Stomach (tissue), 9 donors: ENCODE measurements around the gene TCEAL3. TPM values are rescaled to one million over a fixed set of nuclear protein-coding genes. Genes with fewer than 3 reads are reported as not detected.
"Not testable (repeated sequence)": the region's sequence is repeated elsewhere in the genome, so short reads cannot be mapped to it uniquely, and the experiment has no call there.

Experiments
- DNase-seq, 2 donors: peaks; one replicate each; pipeline versions ENCODE4 v3.0.0 to v3.0.0-alpha.2; 2013 to 2019
- H3K27ac ChIP-seq, 5 donors: fragments of 200-600 bp in 4 of 5; sonication (generic) in 4 of 5; one replicate each; pipeline ENCODE4 v1.5.1; 2013 to 2019; ENCODE audit warnings: mild to moderate bottlenecking in 1 of 5, moderate library complexity in 1 of 5
- H3K27me3 ChIP-seq, 3 donors: fragments of 200-600 bp; sonication (generic); one replicate each; pipeline ENCODE4 v1.5.1; 2017 to 2019; ENCODE audit warnings: mixed run types in 1 of 3
- H3K36me3 ChIP-seq, 4 donors: fragments of 200-600 bp; sonication (generic); 1 replicate in 3 of 4; 2 replicates in 1 of 4; pipeline ENCODE4 v1.5.1; 2016 to 2019
- H3K4me1 ChIP-seq, 4 donors: fragments of 200-600 bp; sonication (generic); one replicate each; pipeline ENCODE4 v1.5.1; 2016 to 2019
- H3K4me3 ChIP-seq, 4 donors: fragments of 200-600 bp; sonication (generic) in 3 of 4; one replicate each; pipeline ENCODE4 v1.5.1; 2016 to 2019; ENCODE audit warnings: mild to moderate bottlenecking in 1 of 4
- H3K9me3 ChIP-seq, 4 donors: fragments of 200-600 bp; sonication (generic); one replicate each; pipeline ENCODE4 v1.5.1; 2016 to 2019
- CTCF ChIP-seq, 7 experiments: fragments of 450-650 bp in 4 of 7; fragments of 200-600 bp in 3 of 7; sonication (generic) in 3 of 7; IDR thresholded peaks; one replicate each; pipeline ENCODE4 v1.5.1; 2016 to 2019; ENCODE audit warnings: antibody characterized with exemption in 7 of 7, control low read depth in 2 of 7, mild to moderate bottlenecking in 1 of 7
- EP300 ChIP-seq: sonication (generic); formaldehyde crosslinking; IDR thresholded peaks from one replicate; pipeline ENCODE4 v1.6.1; 2017; ENCODE audit warnings: antibody characterized with exemption
- POLR2A ChIP-seq, 4 donors: fragments of 450-650 bp; IDR thresholded peaks; one replicate each; pipeline ENCODE4 v1.6.1; 2016; ENCODE audit warnings: antibody characterized with exemption in 4 of 4, control low read depth in 2 of 4, mild to moderate bottlenecking in 1 of 4, moderate library complexity in 1 of 4
- POLR2AphosphoS5 ChIP-seq, 3 donors: sonication (generic); formaldehyde crosslinking; IDR thresholded peaks; one replicate each; pipeline ENCODE4 v1.6.1; 2016; ENCODE audit warnings: antibody characterized with exemption in 3 of 3
- WGBS, 5 donors: extraction: QIAGEN DNeasy Blood & Tissue Kit in 3 of 5; methylation state at CpG; one replicate each; pipeline versions ENCODE4 v1.1.5 to v1.1.7; 2013 to 2018; 5-methylcytosine and 5-hydroxymethylcytosine counted together
- intact Hi-C: fragments of 100-400 bp; cut with DNase I; formaldehyde crosslinking; loops from one replicate; pipeline ENCODE4 v1.15.1; 2023; ENCODE audit warnings: low total_unique reads
- polyA plus RNA-seq, 3 donors: library from polyadenylated mRNA; stranded (reverse); fragments of 200-250 nt; gene quantifications; one replicate each; pipeline ENCODE4 v1.2.3, GENCODE V29; 2013
- total RNA-seq, 5 donors: library from RNA; depleted of rRNA; stranded (reverse); fragments of >200 nt; gene quantifications; one replicate each; pipeline versions ENCODE4 v1.1.0 to v1.2.3, GENCODE V29; 2014 to 2016
- donor health status: healthy with polysubstance abuse.
- donor health status: Bipolar disorder and iron deficiency.
- donor health status: healthy.

The TCEAL3 gene
- total and polyA plus RNA-seq, 8 donors = 16.3 to 57.3 (median 29.3) TPM

- no peak overlapping the region for H3K27ac ChIP-seq
- DNase-seq = no peak
- 52 to 100% (median 80%) methylated on average over 1 of the region's 1 CpG for WGBS, 5 donors
- no peaks in the 10 kb centered on the region for H3K4me1 ChIP-seq
- TF ChIP-seq POLR2AphosphoS5 (IDR thresholded peaks at IDR 0.05) (no peak), POLR2A (IDR thresholded peaks at IDR 0.05) (no peak), EP300 (no peak), CTCF (IDR thresholded peaks at IDR 0.05) (no peak)
- intact Hi-C loops = no loop called here
- no peak overlapping the region for H3K4me3 ChIP-seq
- peaks cover 0 to 9% (median 3%) of the 10 kb centered on the region in 4 donors for H3K9me3 ChIP-seq
- H3K27me3 ChIP-seq = peaks cover 0 to 12% (median 0%) of the 10 kb centered on the region in 3 donors
- H3K36me3 ChIP-seq = no peaks in the 10 kb centered on the region
Measured at GRCh38 chrX:103644125-103644524, 36.4 kb downstream of the TCEAL3 start.

- Histone ChIP-seq H3K4me3 (no peak overlapping the region), H3K27me3 (peaks cover 0 to 9% (median 0%) of the 10 kb centered on the region in 3 donors), H3K36me3 (no peaks in the 10 kb centered on the region), H3K9me3 (peaks cover 0 to 9% (median 3%) of the 10 kb centered on the region in 4 donors), H3K4me1 (no peaks in the 10 kb centered on the region), H3K27ac (no peak overlapping the region)
- TF ChIP-seq CTCF (IDR thresholded peaks at IDR 0.05) (no peak), POLR2AphosphoS5 (IDR thresholded peaks at IDR 0.05) (no peak), POLR2A (IDR thresholded peaks at IDR 0.05) (no peak), EP300 (no peak)
- 67 to 89% (median 70%) methylated on average over 1 of the region's 1 CpG for WGBS, 5 donors
- intact Hi-C loops = no loop called here
- DNase-seq = no peak
Measured at GRCh38 chrX:103647630-103648029, 39.9 kb downstream of the TCEAL3 start.

GRCh38 chrX:103651151-103651773, 43.5 kb downstream of the TCEAL3 start:
- no peaks in the 10 kb centered on the region for H3K27me3 ChIP-seq
- no peak overlapping the region for H3K27ac ChIP-seq
- WGBS, 5 donors = 76 to 94% (median 91%) methylated on average over 2 of the region's 2 CpGs
- H3K36me3 ChIP-seq = no peaks in the 10 kb centered on the region
- intact Hi-C loops = no loop called here
- no peak overlapping the region for H3K4me3 ChIP-seq
- no peaks in the 10 kb centered on the region for H3K4me1 ChIP-seq
- TF ChIP-seq EP300 (no peak), CTCF (IDR thresholded peaks at IDR 0.05) (no peak), POLR2AphosphoS5 (IDR thresholded peaks at IDR 0.05) (no peak), POLR2A (IDR thresholded peaks at IDR 0.05) (no peak)
- no peak for DNase-seq
- peaks cover 0 to 9% (median 2%) of the 10 kb centered on the region in 4 donors for H3K9me3 ChIP-seq

GRCh38 chrX:103655230-103656000, 47.7 kb downstream of the TCEAL3 start:
- H3K4me1 ChIP-seq, H3K27ac ChIP-seq, DNase-seq, H3K9me3 ChIP-seq, H3K36me3 ChIP-seq, H3K4me3 ChIP-seq, H3K27me3 ChIP-seq, intact Hi-C loops: not testable (repeated sequence)
- WGBS, 5 donors = 83 to 96% (median 90%) methylated on average over 7 of the region's 7 CpGs

- 29 to 68% (median 45%) methylated on average over 2 to 3 of the region's 3 CpGs for WGBS, 5 donors
Measured at GRCh38 chrX:103656617-103657016, 48.9 kb downstream of the TCEAL3 start.

GRCh38 chrX:103657066-103657465, 49.3 kb downstream of the TCEAL3 start:
- 85 to 97% (median 93%) methylated on average over 2 of the region's 2 CpGs for WGBS, 5 donors
- H3K4me1 ChIP-seq, H3K9me3 ChIP-seq, H3K36me3 ChIP-seq, DNase-seq, H3K27ac ChIP-seq, H3K27me3 ChIP-seq, H3K4me3 ChIP-seq, intact Hi-C loops: not testable (repeated sequence)

More at GRCh38 chrX:103656617-103657016, 48.9 kb downstream of the TCEAL3 start:
- Histone ChIP-seq H3K36me3 (no peaks in the 10 kb centered on the region), H3K27ac (no peak overlapping the region), H3K4me1 (no peaks in the 10 kb centered on the region), H3K4me3 (no peak overlapping the region), H3K27me3 (no peaks in the 10 kb centered on the region), H3K9me3 (no peaks in the 10 kb centered on the region)
- intact Hi-C loops = no loop called here
- DNase-seq = no peak
- no peak for TF ChIP-seq CTCF (IDR thresholded peaks at IDR 0.05)
